PC-3 (cell line): Measurements from ENCODE around the gene FGFR2. TPM values are rescaled to one million over a fixed set of nuclear protein-coding genes. Genes with fewer than 3 reads are reported as not detected.

Experiments used
- ATAC-seq: fragments of 200-7000 bp; cut with Tn5 transposase; 2 replicates; pipeline ENCODE4 v1.9.1; 2020; ENCODE audit warnings: mild to moderate bottlenecking, moderate library complexity
- BruUV-seq: library from RNA; stranded (reverse); fragments of 400-500 nt; replicated peaks from 2 replicates; lab custom pipeline; 2021; lab: Mats Ljungman, UMichigan
- CTCF ChIA-PET: fragments of 300-600 bp; sonication (Branson Sonifier 250); formaldehyde crosslinking; loops from one replicate; lab custom pipeline; 2022; ENCODE audit warnings: antibody characterized with exemption; lab: Charles Lee
- POLR2A ChIA-PET: fragments of 300-600 bp; sonication (Branson Sonifier 250); formaldehyde crosslinking; loops from one replicate; lab custom pipeline; 2022; ENCODE audit warnings: antibody characterized with exemption; ENCODE audit not compliant: unreplicated experiment; lab: Charles Lee
- DNase-seq: peaks from one replicate; pipeline ENCODE4 v3.0.0-alpha.2; 2015
- H2AFZ ChIP-seq: fragments of 300-600 bp; sonication (generic); 2 replicates; pipeline ENCODE4 v1.6.0; 2016; ENCODE audit warnings: antibody characterized with exemption, low read length
- H3F3A ChIP-seq: fragments of 300-600 bp; sonication (generic); one replicate; pipeline ENCODE4 v1.6.0; 2017; ENCODE audit warnings: antibody characterized with exemption, low read length, control low read depth, mild to moderate bottlenecking; ENCODE audit not compliant: unreplicated experiment
- H3K27ac ChIP-seq: fragments of 300-600 bp; sonication (generic); 2 replicates; pipeline ENCODE4 v1.5.1; 2016; ENCODE audit warnings: mild to moderate bottlenecking, low read length
- H3K27me3 ChIP-seq: fragments of 300-600 bp; sonication (generic); 2 replicates; pipeline ENCODE4 v1.6.1; 2016; ENCODE audit warnings: low read length, mixed read lengths
- H3K36me3 ChIP-seq: fragments of 300-600 bp; sonication (generic); 2 replicates; pipeline ENCODE4 v1.6.1; 2016; ENCODE audit warnings: low read depth, mixed run types, low read length, mixed read lengths
- H3K4me1 ChIP-seq: fragments of 300-600 bp; sonication (generic); 2 replicates; pipeline ENCODE4 v1.5.1; 2016; ENCODE audit warnings: low read length; ENCODE audit not compliant: insufficient read depth
- H3K4me2 ChIP-seq: fragments of 300-600 bp; sonication (generic); 2 replicates; pipeline ENCODE4 v1.6.0; 2016; ENCODE audit warnings: low read length
- H3K4me3 ChIP-seq: fragments of 300-600 bp; sonication (generic); 2 replicates; pipeline ENCODE4 v1.5.1; 2016; ENCODE audit warnings: mild to moderate bottlenecking, low read length, mixed read lengths
- H3K79me2 ChIP-seq: fragments of 300-600 bp; sonication (generic); 2 replicates; pipeline ENCODE4 v1.6.1; 2017; ENCODE audit warnings: low read length, mixed read lengths
- H3K9ac ChIP-seq: fragments of 300-600 bp; sonication (generic); 2 replicates; pipeline ENCODE4 v1.6.0; 2016; ENCODE audit warnings: mild to moderate bottlenecking, low read length
- H3K9me2 ChIP-seq: fragments of 300-600 bp; sonication (generic); replicated peaks from 2 replicates; pipeline ENCODE4 v1.6.1; 2016; ENCODE audit warnings: mixed run types, low read length, mixed read lengths
- H3K9me3 ChIP-seq: fragments of 300-600 bp; sonication (generic); 2 replicates; pipeline ENCODE4 v1.6.1; 2016; ENCODE audit warnings: low read length, mixed read lengths
- H4K20me1 ChIP-seq: fragments of 300-600 bp; sonication (generic); 2 replicates; pipeline ENCODE4 v1.6.1; 2016; ENCODE audit warnings: low read length, mixed read lengths
- CTCF ChIP-seq: fragments of 300-600 bp; sonication (generic); conservative IDR thresholded peaks from 2 replicates; pipeline ENCODE4 v1.5.1; 2017; ENCODE audit warnings: antibody characterized with exemption, low read depth, mild to moderate bottlenecking, low read length
- EZH2 ChIP-seq: fragments of 300-600 bp; sonication (generic); IDR thresholded peaks from one replicate; pipeline ENCODE4 v1.6.1; 2017; ENCODE audit warnings: antibody characterized with exemption, mild to moderate bottlenecking, low read length; ENCODE audit not compliant: unreplicated experiment
- EZH2phosphoT487 ChIP-seq: fragments of 300-600 bp; sonication (generic); IDR thresholded peaks from 2 replicates; pipeline ENCODE4 v1.6.1; 2018; ENCODE audit warnings: mild to moderate bottlenecking, antibody characterized with exemption, low read length, borderline replicate concordance
- intact Hi-C: fragments of 100-400 bp; cut with micrococcal nuclease; formaldehyde crosslinking; loops from 2 replicates; pipeline ENCODE4 v1.9.0; 2023
- total RNA-seq: library from RNA; depleted of rRNA; stranded (reverse); fragments of >200 nt; gene quantifications from 2 replicates; pipeline ENCODE4 v1.2.3, GENCODE V29; 2014

Gene FGFR2
- total RNA-seq, 1 experiment from 2014 or later = 0.36 TPM

- Histone ChIP-seq H3K79me2 (no peaks in the 10 kb centered on the region), H3K9me3 (no peaks in the 10 kb centered on the region), H3K27ac (no peak overlapping the region), H3K4me2 (no peak overlapping the region), H3K27me3 (peaks cover 52% of the 10 kb centered on the region), H2AFZ (no peak overlapping the region), H3K36me3 (no peaks in the 10 kb centered on the region), H3K9ac (no peak overlapping the region), H3K4me3 (no peak overlapping the region), H3F3A (no peaks in the 10 kb centered on the region), H4K20me1 (no peaks in the 10 kb centered on the region), H3K4me1 (no peaks in the 10 kb centered on the region), H3K9me2 (no peaks in the 10 kb centered on the region)
- intact Hi-C loops = no loop called here
- TF ChIP-seq EZH2 = no peak
- TF ChIP-seq CTCF = no peak
- no peak for TF ChIP-seq EZH2phosphoT487
- POLR2A ChIA-PET = no interaction called here
- CTCF ChIA-PET = no interaction called here
- no peak for ATAC-seq
- no peak for DNase-seq
- no TSS peak for BruUV-seq
Measured at GRCh38 chr10:121590772-121591171, 7.5 kb downstream of the FGFR2 start.

GRCh38 chr10:121589553-121589952, 8.7 kb downstream of the FGFR2 start:
- CTCF ChIA-PET = no interaction called here

GRCh38 chr10:121583857-121584256, 14.4 kb downstream of the FGFR2 start:
- no peaks in the 10 kb centered on the region for H3K36me3 ChIP-seq
- no peak overlapping the region for H2AFZ ChIP-seq
- H3K4me2 ChIP-seq = no peak overlapping the region
- CTCF ChIA-PET = no interaction called here
- H3K4me1 ChIP-seq = peaks cover 12% of the 10 kb centered on the region
- no peaks in the 10 kb centered on the region for H3F3A ChIP-seq
- DNase-seq (no peak), ATAC-seq (no peak)
- no peak overlapping the region for H3K4me3 ChIP-seq
- H3K27me3 ChIP-seq = peaks cover 1% of the 10 kb centered on the region
- POLR2A ChIA-PET = no interaction called here
- no peaks in the 10 kb centered on the region for H4K20me1 ChIP-seq
- no peaks in the 10 kb centered on the region for H3K9me2 ChIP-seq
- H3K79me2 ChIP-seq = no peaks in the 10 kb centered on the region
- no peak for TF ChIP-seq EZH2phosphoT487
- TF ChIP-seq EZH2 = no peak
- no peak for TF ChIP-seq CTCF
- no peak overlapping the region for H3K9ac ChIP-seq
- intact Hi-C loops = no loop called here
- H3K9me3 ChIP-seq = no peaks in the 10 kb centered on the region
- H3K27ac ChIP-seq = no peak overlapping the region
- no TSS peak for BruUV-seq

More at GRCh38 chr10:121589553-121589952, 8.7 kb downstream of the FGFR2 start:
- H2AFZ ChIP-seq = no peak overlapping the region
- no peaks in the 10 kb centered on the region for H3K79me2 ChIP-seq
- no peak for TF ChIP-seq CTCF
- no peak for TF ChIP-seq EZH2phosphoT487
- no peaks in the 10 kb centered on the region for H4K20me1 ChIP-seq
- H3K4me1 ChIP-seq = no peaks in the 10 kb centered on the region
- POLR2A ChIA-PET = no interaction called here
- ATAC-seq (no peak), DNase-seq (no peak)
- intact Hi-C loops = no loop called here
- H3F3A ChIP-seq = no peaks in the 10 kb centered on the region
- H3K4me3 ChIP-seq = no peak overlapping the region
- H3K36me3 ChIP-seq = no peaks in the 10 kb centered on the region
- H3K27ac ChIP-seq = no peak overlapping the region
- H3K9me2 ChIP-seq = no peaks in the 10 kb centered on the region
- H3K9me3 ChIP-seq = no peaks in the 10 kb centered on the region
- BruUV-seq = no TSS peak
- H3K27me3 ChIP-seq = peaks cover 46% of the 10 kb centered on the region
- H3K9ac ChIP-seq = no peak overlapping the region
- H3K4me2 ChIP-seq = no peak overlapping the region
